Loucy (cell line): ENCODE results near the gene REV1.

Experiments used
- H2AFZ ChIP-seq: fragments of 200-600 bp; sonication (generic); 2 replicates; pipeline ENCODE4 v1.6.0; 2016; ENCODE audit warnings: antibody characterized with exemption, mild to moderate bottlenecking, low read length, moderate library complexity
- H3F3A ChIP-seq: fragments of 200-600 bp; 2 replicates; pipeline ENCODE4 v1.6.0; 2016; ENCODE audit warnings: antibody characterized with exemption, low read depth, mild to moderate bottlenecking
- H3K27me3 ChIP-seq: fragments of 200-600 bp; sonication (generic); 2 replicates; pipeline ENCODE4 v1.6.1; 2014; ENCODE audit warnings: low read length, mild to moderate bottlenecking; ENCODE audit not compliant: insufficient read depth, poor library complexity, severe bottlenecking
- H3K36me3 ChIP-seq: fragments of 200-600 bp; sonication (generic); 2 replicates; pipeline ENCODE4 v1.6.1; 2016; ENCODE audit warnings: low read length; ENCODE audit not compliant: insufficient read depth
- H3K4me1 ChIP-seq: fragments of 200-600 bp; sonication (generic); 2 replicates; pipeline ENCODE4 v1.5.1; 2014; ENCODE audit warnings: low read length, mild to moderate bottlenecking; ENCODE audit not compliant: insufficient read depth, poor library complexity, severe bottlenecking
- H3K4me2 ChIP-seq: fragments of 200-600 bp; sonication (generic); 2 replicates; pipeline ENCODE4 v1.6.0; 2014; ENCODE audit warnings: antibody characterized with exemption, low read length, low read depth, mild to moderate bottlenecking; ENCODE audit not compliant: poor library complexity, severe bottlenecking
- H3K4me3 ChIP-seq: fragments of 200-600 bp; sonication (generic); 2 replicates; pipeline ENCODE4 v1.5.1; 2014; ENCODE audit warnings: low read length, mild to moderate bottlenecking, mixed read lengths; ENCODE audit not compliant: poor library complexity, severe bottlenecking
- H3K79me2 ChIP-seq: fragments of 200-600 bp; sonication (generic); 2 replicates; pipeline ENCODE4 v1.6.1; 2014; ENCODE audit warnings: low read length; ENCODE audit not compliant: insufficient read depth
- H3K9ac ChIP-seq: fragments of 200-600 bp; sonication (generic); 2 replicates; pipeline ENCODE4 v1.6.0; 2014; ENCODE audit warnings: mild to moderate bottlenecking, low read depth, low read length, moderate library complexity; ENCODE audit not compliant: poor library complexity, severe bottlenecking
- H3K9me2 ChIP-seq: fragments of 200-600 bp; sonication (generic); replicated peaks from 2 replicates; pipeline ENCODE4 v1.6.1; 2016; ENCODE audit warnings: low read depth, low read length, mixed read lengths
- H3K9me3 ChIP-seq: fragments of 200-600 bp; sonication (generic); 2 replicates; pipeline ENCODE4 v1.6.1; 2014; ENCODE audit warnings: mild to moderate bottlenecking, antibody characterized with exemption, low read length, low read depth; ENCODE audit not compliant: insufficient read depth
- H4K20me1 ChIP-seq: fragments of 200-600 bp; sonication (generic); 2 replicates; pipeline ENCODE4 v1.6.0; 2014; ENCODE audit warnings: antibody characterized with exemption, low read length, mild to moderate bottlenecking; ENCODE audit not compliant: insufficient read depth, poor library complexity, severe bottlenecking
- EZH2phosphoT487 ChIP-seq: fragments of 200-600 bp; IDR thresholded peaks from 2 replicates; pipeline ENCODE4 v1.6.1; 2018; ENCODE audit warnings: antibody characterized with exemption, mild to moderate bottlenecking, moderate library complexity, borderline replicate concordance
- TF ChIP-seq, protein P1 (sequence below): fragments of 200-600 bp; sonication (generic); conservative IDR thresholded peaks from 2 replicates; pipeline ENCODE4 v1.5.1; 2014; ENCODE audit warnings: mild to moderate bottlenecking, antibody characterized with exemption, low read length

REV1 gene

DNA sequence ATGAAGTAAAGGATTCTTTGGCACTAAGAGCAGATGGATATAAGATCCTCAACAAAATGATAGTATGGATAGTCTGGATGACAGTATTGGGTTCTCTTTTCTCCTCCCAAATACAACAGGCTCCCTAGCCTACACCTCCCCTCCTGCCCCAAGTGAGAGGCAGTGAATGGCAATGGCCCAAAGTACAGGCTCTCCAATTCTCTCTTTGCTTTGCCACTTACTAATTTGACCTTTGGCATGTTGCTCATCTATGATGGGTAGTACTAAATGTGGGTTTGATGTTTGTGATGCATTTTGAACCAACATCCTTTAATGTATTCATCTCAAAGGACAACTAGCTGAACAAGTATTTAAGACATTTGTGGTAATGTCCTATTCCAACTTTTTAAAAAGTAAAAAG lies 86.7 kb downstream of the REV1 start:
- no peak overlapping the region for H3K9ac ChIP-seq
- H2AFZ ChIP-seq = no peak overlapping the region
- no peaks in the 10 kb centered on the region for H3F3A ChIP-seq
- H3K9me2 ChIP-seq = no peaks in the 10 kb centered on the region
- H4K20me1 ChIP-seq = no peaks in the 10 kb centered on the region
- no peak for TF ChIP-seq EZH2phosphoT487
- TF ChIP-seq, protein P1, sequence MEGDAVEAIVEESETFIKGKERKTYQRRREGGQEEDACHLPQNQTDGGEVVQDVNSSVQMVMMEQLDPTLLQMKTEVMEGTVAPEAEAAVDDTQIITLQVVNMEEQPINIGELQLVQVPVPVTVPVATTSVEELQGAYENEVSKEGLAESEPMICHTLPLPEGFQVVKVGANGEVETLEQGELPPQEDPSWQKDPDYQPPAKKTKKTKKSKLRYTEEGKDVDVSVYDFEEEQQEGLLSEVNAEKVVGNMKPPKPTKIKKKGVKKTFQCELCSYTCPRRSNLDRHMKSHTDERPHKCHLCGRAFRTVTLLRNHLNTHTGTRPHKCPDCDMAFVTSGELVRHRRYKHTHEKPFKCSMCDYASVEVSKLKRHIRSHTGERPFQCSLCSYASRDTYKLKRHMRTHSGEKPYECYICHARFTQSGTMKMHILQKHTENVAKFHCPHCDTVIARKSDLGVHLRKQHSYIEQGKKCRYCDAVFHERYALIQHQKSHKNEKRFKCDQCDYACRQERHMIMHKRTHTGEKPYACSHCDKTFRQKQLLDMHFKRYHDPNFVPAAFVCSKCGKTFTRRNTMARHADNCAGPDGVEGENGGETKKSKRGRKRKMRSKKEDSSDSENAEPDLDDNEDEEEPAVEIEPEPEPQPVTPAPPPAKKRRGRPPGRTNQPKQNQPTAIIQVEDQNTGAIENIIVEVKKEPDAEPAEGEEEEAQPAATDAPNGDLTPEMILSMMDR = no peak
- no peaks in the 10 kb centered on the region for H3K4me1 ChIP-seq
- no peaks in the 10 kb centered on the region for H3K27me3 ChIP-seq
- H3K9me3 ChIP-seq = no peaks in the 10 kb centered on the region
- H3K79me2 ChIP-seq = no peaks in the 10 kb centered on the region
- no peak overlapping the region for H3K4me2 ChIP-seq
- H3K4me3 ChIP-seq = no peak overlapping the region
- H3K36me3 ChIP-seq = peaks cover 90% of the 10 kb centered on the region

DNA sequence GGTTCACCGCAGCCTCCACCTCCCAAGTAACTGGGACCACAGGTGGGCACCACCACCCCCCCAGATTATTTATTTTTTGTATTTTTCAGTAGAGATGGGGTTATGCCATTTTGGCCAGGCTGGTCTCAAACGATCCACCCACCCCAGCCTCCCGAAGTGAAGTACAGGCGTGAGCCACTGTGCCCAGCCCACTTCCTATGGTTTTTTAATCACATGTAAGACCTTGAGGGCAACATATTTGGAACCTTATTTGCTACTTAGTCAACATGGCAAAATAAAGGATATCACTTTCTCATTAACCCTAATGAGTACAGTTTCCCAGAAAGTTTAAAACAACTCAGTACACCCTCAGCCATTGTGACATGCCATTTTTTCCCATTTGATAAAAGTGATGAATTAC lies 88.0 kb downstream of the REV1 start:
- no peaks in the 10 kb centered on the region for H3K9me3 ChIP-seq
- H2AFZ ChIP-seq = no peak overlapping the region
- H3K9ac ChIP-seq = no peak overlapping the region
- TF ChIP-seq, protein P1 = no peak
- TF ChIP-seq EZH2phosphoT487 = no peak
- no peaks in the 10 kb centered on the region for H3K4me1 ChIP-seq
- no peaks in the 10 kb centered on the region for H3K79me2 ChIP-seq
- peaks cover 94% of the 10 kb centered on the region for H3K36me3 ChIP-seq
- no peaks in the 10 kb centered on the region for H4K20me1 ChIP-seq
- H3K4me2 ChIP-seq = no peak overlapping the region
- no peaks in the 10 kb centered on the region for H3F3A ChIP-seq
- H3K4me3 ChIP-seq = no peak overlapping the region
- no peaks in the 10 kb centered on the region for H3K9me2 ChIP-seq
- H3K27me3 ChIP-seq = no peaks in the 10 kb centered on the region

DNA sequence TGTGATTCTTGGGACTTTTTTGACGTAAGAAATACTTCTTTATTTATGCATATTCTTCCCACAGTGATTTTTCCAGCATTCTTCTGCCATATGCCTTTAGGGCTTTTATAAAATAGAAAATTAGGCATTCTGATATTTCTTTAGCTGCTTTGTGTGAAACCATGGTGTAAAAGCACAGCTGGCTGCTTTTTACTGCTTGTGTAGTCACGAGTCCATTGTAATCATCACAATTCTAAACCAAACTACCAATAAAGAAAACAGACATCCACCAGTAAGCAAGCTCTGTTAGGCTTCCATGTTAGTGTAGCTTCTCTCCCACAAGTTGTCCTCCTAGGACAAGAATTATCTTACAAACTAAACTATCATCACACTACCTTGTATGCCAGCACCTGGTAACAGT lies 90.0 kb downstream of the REV1 start:
- no peak overlapping the region for H2AFZ ChIP-seq
- H3K4me1 ChIP-seq = no peaks in the 10 kb centered on the region
- peaks cover 96% of the 10 kb centered on the region for H3K36me3 ChIP-seq
- TF ChIP-seq EZH2phosphoT487 = no peak
- TF ChIP-seq, protein P1 = no peak
- no peaks in the 10 kb centered on the region for H3K9me3 ChIP-seq
- no peaks in the 10 kb centered on the region for H3K9me2 ChIP-seq
- H3K4me3 ChIP-seq = no peak overlapping the region
- no peaks in the 10 kb centered on the region for H3F3A ChIP-seq
- no peaks in the 10 kb centered on the region for H3K27me3 ChIP-seq
- no peak overlapping the region for H3K4me2 ChIP-seq
- H3K9ac ChIP-seq = no peak overlapping the region
- no peaks in the 10 kb centered on the region for H4K20me1 ChIP-seq
- H3K79me2 ChIP-seq = no peaks in the 10 kb centered on the region
